Transverse colon (tissue), 4 donors: ENCODE results near the gene GAR1. TPM values are rescaled to one million over a fixed set of nuclear protein-coding genes. Genes with fewer than 3 reads are reported as not detected.
"Not testable (repeated sequence)": the region's sequence is repeated elsewhere in the genome, so short reads cannot be mapped to it uniquely, and the experiment has no call there.

ENCODE experiments used
- DNase-seq: peaks from one replicate; pipeline ENCODE4 v3.0.0-alpha.2; 2019
- H3K27ac ChIP-seq, 4 donors: fragments of 200-600 bp; sonication (generic); 2 replicates each; pipeline ENCODE4 v1.5.1; 2016 to 2018; ENCODE audit warnings: inconsistent platforms in 4 of 4
- H3K27me3 ChIP-seq: fragments of 200-600 bp; sonication (generic); 2 replicates; pipeline ENCODE4 v1.5.1; 2017; ENCODE audit warnings: inconsistent platforms
- H3K36me3 ChIP-seq, 4 donors: fragments of 200-600 bp; sonication (generic); 2 replicates each; pipeline ENCODE4 v1.5.1; 2017 to 2019; ENCODE audit warnings: inconsistent platforms in 4 of 4
- H3K4me1 ChIP-seq, 4 donors: fragments of 200-600 bp; sonication (generic); 2 replicates each; pipeline ENCODE4 v1.5.1; 2017 to 2020; ENCODE audit warnings: inconsistent platforms in 4 of 4
- H3K4me3 ChIP-seq, 4 donors: fragments of 200-600 bp; sonication (generic); 1 replicate in 1 of 4; 2 replicates in 3 of 4; pipeline versions ENCODE4 v1.5.1 to v1.6.1; 2017 to 2019; ENCODE audit warnings: inconsistent platforms in 4 of 4
- H3K9me3 ChIP-seq, 2 donors: fragments of 200-600 bp; sonication (generic); 2 replicates each; pipeline ENCODE4 v1.5.1; 2017 to 2019; ENCODE audit warnings: inconsistent platforms in 2 of 2
- EP300 ChIP-seq: sonication (generic); formaldehyde crosslinking; IDR thresholded peaks from one replicate; pipeline ENCODE4 v1.6.1; 2017; ENCODE audit warnings: antibody characterized with exemption, low read depth
- POLR2A ChIP-seq: fragments of 450-650 bp; IDR thresholded peaks from one replicate; pipeline ENCODE4 v1.6.1; 2016; ENCODE audit warnings: antibody characterized with exemption, mild to moderate bottlenecking, moderate library complexity
- POLR2AphosphoS5 ChIP-seq, 3 donors: sonication (generic); formaldehyde crosslinking; IDR thresholded peaks; one replicate each; pipeline ENCODE4 v1.6.1; 2016; ENCODE audit warnings: antibody characterized with exemption in 3 of 3
- WGBS, 2 donors: methylation state at CpG; one replicate each; pipeline ENCODE4 v1.1.5; 2018; ENCODE audit warnings: low coverage in 1 of 2; 5-methylcytosine and 5-hydroxymethylcytosine counted together
- in situ Hi-C, 4 donors: fragments of 200-750 bp; cut with MboI; loops; one replicate each; pipeline versions ENCODE4 v1.15.0 to v1.15.1; 2017; ENCODE audit warnings: low sequenced_read_pairs in 3 of 4, low pct_ligation_motif_present in 1 of 4, low pct_unique_long_range_greater_than_20kb in 1 of 4
- intact Hi-C: fragments of 100-400 bp; cut with DNase I; formaldehyde crosslinking; loops from one replicate; pipeline ENCODE4 v1.15.1; 2023; ENCODE audit warnings: low total_unique reads
- total RNA-seq, 4 donors: library from RNA; depleted of rRNA; stranded (reverse); fragments of >200 nt; gene quantifications; one replicate each; pipeline ENCODE4 v1.1.0, GENCODE V29; 2016
- TF ChIP-seq, protein P1 (sequence below), 5 experiments: fragments of 200-600 bp in 3 of 5; fragments of 450-650 bp in 2 of 5; sonication (generic) in 3 of 5; IDR thresholded peaks; 1 replicate in 2 of 5; 2 replicates in 3 of 5; pipeline ENCODE4 v1.5.1; 2016 to 2017; ENCODE audit warnings: antibody characterized with exemption in 5 of 5, inconsistent platforms in 3 of 5, mild to moderate bottlenecking in 2 of 5, moderate library complexity in 1 of 5

GAR1 gene
- total RNA-seq, 4 donors from 2014 or later = 1.9 to 8.3 (median 5.3) TPM; not detected in 1

DNA sequence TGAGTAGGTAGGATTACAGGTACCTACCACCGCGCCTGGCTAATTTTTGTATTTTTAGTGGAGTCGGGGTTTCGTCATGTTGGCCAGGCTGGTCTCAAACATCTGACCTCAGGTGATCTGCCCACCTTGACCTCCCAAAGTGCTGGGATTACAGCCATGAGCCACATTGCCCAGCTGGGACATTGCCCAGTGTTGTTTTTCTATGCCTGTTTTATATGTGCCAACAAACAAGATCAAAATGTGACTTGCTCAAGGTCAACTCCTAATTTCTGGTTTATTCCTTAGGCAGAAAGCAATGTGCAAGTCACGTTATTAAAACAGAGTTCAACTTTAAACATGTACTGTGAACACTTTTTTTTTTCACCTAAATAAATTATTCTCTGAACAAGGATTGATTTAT, 35.0 kb downstream of the GAR1 start:
- no peaks in the 10 kb centered on the region for H3K9me3 ChIP-seq
- intact Hi-C loops = no loop called here
- no peak overlapping the region for H3K4me3 ChIP-seq
- DNase-seq = no peak
- no peak overlapping the region for H3K27ac ChIP-seq
- TF ChIP-seq EP300 = no peak
- TF ChIP-seq POLR2A = no peak
- no peak for TF ChIP-seq POLR2AphosphoS5 (IDR thresholded peaks at IDR 0.05)
- TF ChIP-seq, protein P1, sequence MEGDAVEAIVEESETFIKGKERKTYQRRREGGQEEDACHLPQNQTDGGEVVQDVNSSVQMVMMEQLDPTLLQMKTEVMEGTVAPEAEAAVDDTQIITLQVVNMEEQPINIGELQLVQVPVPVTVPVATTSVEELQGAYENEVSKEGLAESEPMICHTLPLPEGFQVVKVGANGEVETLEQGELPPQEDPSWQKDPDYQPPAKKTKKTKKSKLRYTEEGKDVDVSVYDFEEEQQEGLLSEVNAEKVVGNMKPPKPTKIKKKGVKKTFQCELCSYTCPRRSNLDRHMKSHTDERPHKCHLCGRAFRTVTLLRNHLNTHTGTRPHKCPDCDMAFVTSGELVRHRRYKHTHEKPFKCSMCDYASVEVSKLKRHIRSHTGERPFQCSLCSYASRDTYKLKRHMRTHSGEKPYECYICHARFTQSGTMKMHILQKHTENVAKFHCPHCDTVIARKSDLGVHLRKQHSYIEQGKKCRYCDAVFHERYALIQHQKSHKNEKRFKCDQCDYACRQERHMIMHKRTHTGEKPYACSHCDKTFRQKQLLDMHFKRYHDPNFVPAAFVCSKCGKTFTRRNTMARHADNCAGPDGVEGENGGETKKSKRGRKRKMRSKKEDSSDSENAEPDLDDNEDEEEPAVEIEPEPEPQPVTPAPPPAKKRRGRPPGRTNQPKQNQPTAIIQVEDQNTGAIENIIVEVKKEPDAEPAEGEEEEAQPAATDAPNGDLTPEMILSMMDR (IDR thresholded peaks at IDR 0.05) = no peak
- peaks cover 0 to 5% (median 0%) of the 10 kb centered on the region in 4 donors for H3K4me1 ChIP-seq
- in situ Hi-C loops = no loop called here
- no peaks in the 10 kb centered on the region for H3K36me3 ChIP-seq
- WGBS, 2 donors = 76 to 77% methylated on average over 5 of the region's 5 CpGs
- no peaks in the 10 kb centered on the region for H3K27me3 ChIP-seq

DNA sequence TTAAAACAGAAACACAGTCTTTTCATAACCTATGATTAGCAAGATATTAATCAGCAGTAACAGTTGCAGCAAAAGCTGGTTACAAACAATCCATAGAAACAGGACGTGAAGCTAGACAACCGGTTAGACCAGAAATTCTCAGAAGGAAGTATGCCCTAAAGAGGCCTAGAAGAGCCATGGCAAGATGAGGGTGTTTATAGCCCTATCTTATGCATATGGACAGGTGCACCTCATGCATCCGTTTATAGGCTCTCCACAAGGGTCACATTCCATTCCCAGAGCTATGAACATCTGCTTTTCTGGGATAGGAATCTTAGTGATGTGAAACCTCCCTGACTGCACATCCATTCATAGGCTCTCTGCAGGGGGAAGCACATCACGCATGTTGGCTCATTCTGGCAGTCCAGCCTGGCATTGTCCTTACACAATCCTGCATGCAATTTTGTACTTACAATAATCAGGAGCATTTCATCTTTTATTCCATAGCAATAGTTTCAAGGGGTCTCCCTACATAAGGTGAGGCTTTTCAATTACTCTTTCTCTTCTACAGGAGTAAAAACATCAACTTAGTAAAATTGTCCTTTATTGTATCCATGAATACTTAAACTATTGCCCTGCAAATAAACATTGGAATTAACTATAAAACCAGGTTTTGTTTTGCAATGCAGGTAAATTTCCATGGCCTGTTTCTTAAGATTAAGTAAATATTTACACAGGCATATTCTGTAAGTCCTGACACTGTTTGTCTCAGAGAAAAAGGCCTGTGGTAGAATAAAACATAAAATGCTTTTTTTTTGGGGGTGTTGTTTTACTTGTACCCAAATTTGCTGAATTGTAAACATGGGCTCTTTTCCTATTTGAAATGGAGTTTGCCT, 44.1 kb downstream of the GAR1 start:
- in situ Hi-C loops, H3K4me3 ChIP-seq, H3K4me1 ChIP-seq, DNase-seq, H3K27me3 ChIP-seq, H3K27ac ChIP-seq, intact Hi-C loops, H3K36me3 ChIP-seq: not testable (repeated sequence)
- WGBS, 2 donors = 54 to 100% methylated on average over 1 to 4 of the region's 4 CpGs
- peaks cover 8 to 13% of the 10 kb centered on the region in 2 donors for H3K9me3 ChIP-seq

DNA sequence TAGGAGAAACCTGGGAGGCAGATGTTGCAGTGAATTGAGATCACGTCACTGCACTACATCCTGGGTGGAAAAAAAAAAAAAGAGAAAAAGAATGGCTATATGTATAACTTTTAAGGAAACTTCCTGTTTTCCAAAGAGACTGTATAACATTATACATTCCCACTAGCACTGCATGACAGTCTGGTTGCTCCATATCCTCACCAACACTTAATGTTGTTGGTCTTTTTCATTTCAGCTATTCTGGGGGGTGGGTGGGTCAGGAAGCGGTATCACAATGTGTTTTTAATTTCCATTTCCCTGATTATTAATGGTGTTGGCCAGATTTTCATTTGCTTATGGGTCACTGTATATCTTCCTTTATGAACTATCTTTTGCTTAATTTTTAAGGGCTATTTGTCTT, 45.7 kb downstream of the GAR1 start:
- WGBS, 2 donors = 86 to 87% methylated on average over 1 to 2 of the region's 2 CpGs
- intact Hi-C loops (no loop called here), in situ Hi-C loops (no loop called here)
- TF ChIP-seq POLR2A (no peak), EP300 (no peak), POLR2AphosphoS5 (IDR thresholded peaks at IDR 0.05) (no peak)
- TF ChIP-seq, protein P1 (IDR thresholded peaks at IDR 0.05) = no peak
- no peak for DNase-seq
- Histone ChIP-seq H3K36me3 (no peaks in the 10 kb centered on the region), H3K27me3 (no peaks in the 10 kb centered on the region), H3K4me1 (no peaks in the 10 kb centered on the region), H3K9me3 (peaks cover 8 to 13% of the 10 kb centered on the region in 2 donors), H3K4me3 (no peak overlapping the region), H3K27ac (no peak overlapping the region)

DNA sequence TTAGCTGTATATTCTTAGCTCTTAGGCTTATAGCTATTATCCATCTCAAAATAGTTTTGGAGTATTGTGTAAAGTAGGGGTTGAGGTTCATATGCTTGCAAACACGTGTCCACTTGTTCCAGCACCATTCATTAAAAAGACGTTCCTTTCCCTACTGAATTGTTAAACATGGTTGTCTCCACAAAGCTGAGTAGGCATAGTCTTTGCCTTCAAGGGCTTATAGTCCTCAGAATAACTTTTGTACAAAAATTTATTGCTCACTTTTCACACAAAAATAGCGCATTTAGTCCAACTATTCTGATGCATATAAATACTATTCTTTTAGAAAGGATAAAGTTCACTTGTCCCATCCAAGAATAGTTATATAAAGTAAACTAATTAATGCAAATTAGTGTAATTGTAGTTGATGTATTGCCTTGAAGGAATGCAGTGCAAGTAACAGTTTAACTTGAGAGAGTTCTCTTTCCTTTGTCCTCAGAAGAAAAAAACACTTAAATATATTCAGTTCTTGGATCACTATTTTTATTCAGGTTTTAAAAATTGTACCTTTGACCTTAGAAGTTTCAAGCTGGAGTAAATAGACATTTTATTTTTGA, 46.5 kb downstream of the GAR1 start:
- Histone ChIP-seq H3K27me3 (no peaks in the 10 kb centered on the region), H3K9me3 (peaks cover 8 to 13% of the 10 kb centered on the region in 2 donors), H3K4me3 (no peak overlapping the region), H3K36me3 (no peaks in the 10 kb centered on the region), H3K27ac (no peak overlapping the region), H3K4me1 (no peaks in the 10 kb centered on the region)
- in situ Hi-C loops (no loop called here), intact Hi-C loops (no loop called here)
- no peak for DNase-seq
- TF ChIP-seq POLR2AphosphoS5 (IDR thresholded peaks at IDR 0.05) = no peak
- 87 to 88% methylated on average over 3 of the region's 3 CpGs for WGBS, 2 donors

DNA sequence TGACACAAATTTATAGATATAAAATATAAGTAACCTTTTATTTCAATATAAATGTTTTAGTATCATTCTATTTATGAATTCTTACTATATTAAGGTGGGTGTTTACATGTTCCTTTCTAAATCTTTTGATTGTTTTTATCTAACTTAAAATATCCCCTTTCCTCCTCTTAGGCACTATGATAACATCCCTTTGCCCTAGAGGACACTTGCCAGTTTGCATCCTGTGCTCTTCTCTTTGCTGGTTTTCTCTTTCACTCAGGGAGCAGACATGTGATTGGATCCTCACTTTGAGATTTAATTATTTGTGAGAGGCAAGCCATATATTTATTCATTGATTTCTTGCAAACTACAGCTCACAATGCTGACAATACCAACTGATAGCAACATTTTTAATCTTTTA, 48.6 kb downstream of the GAR1 start:
- Histone ChIP-seq H3K4me1 (no peaks in the 10 kb centered on the region), H3K27ac (no peak overlapping the region), H3K27me3 (no peaks in the 10 kb centered on the region), H3K4me3 (no peak overlapping the region), H3K9me3 (peaks cover 8 to 13% of the 10 kb centered on the region in 2 donors), H3K36me3 (no peaks in the 10 kb centered on the region)
- no peak for DNase-seq
- no peak for TF ChIP-seq EP300
- no peak for TF ChIP-seq POLR2A
- TF ChIP-seq, protein P1 (IDR thresholded peaks at IDR 0.05) = no peak
- TF ChIP-seq POLR2AphosphoS5 (IDR thresholded peaks at IDR 0.05) = no peak
- in situ Hi-C loops (no loop called here), intact Hi-C loops (no loop called here)
